Sigmoid colon (tissue), 7 donors: ENCODE results near the gene PRMT7. TPM values are rescaled to one million over a fixed set of nuclear protein-coding genes. Genes with fewer than 3 reads are reported as not detected.

Experiments used
- DNase-seq: peaks from one replicate; pipeline ENCODE4 v3.0.0-alpha.2; 2019
- H3K27ac ChIP-seq, 4 donors: fragments of 200-600 bp; sonication (generic); one replicate each; pipeline ENCODE4 v1.5.1; 2016 to 2019; ENCODE audit warnings: mild to moderate bottlenecking in 1 of 4
- H3K27me3 ChIP-seq, 3 donors: fragments of 200-600 bp; sonication (generic); one replicate each; pipeline ENCODE4 v1.5.1; 2019; ENCODE audit warnings: mild to moderate bottlenecking in 1 of 3
- H3K36me3 ChIP-seq, 4 donors: fragments of 200-600 bp; sonication (generic); one replicate each; pipeline ENCODE4 v1.5.1; 2016 to 2019
- H3K4me1 ChIP-seq, 4 donors: fragments of 200-600 bp; sonication (generic); one replicate each; pipeline ENCODE4 v1.5.1; 2017 to 2019
- H3K4me3 ChIP-seq, 4 donors: fragments of 200-600 bp; sonication (generic); one replicate each; pipeline ENCODE4 v1.5.1; 2017 to 2019; ENCODE audit warnings: mild to moderate bottlenecking in 2 of 4, moderate library complexity in 1 of 4
- H3K9me3 ChIP-seq, 4 donors: fragments of 200-600 bp in 3 of 4; sonication (generic) in 3 of 4; one replicate each; pipeline versions ENCODE4 v1.5.1 to v1.6.1; 2013 to 2019
- EP300 ChIP-seq, 4 donors: sonication (generic); formaldehyde crosslinking; IDR thresholded peaks; one replicate each; pipeline ENCODE4 v1.6.1; 2017; ENCODE audit warnings: antibody characterized with exemption in 4 of 4
- POLR2A ChIP-seq, 2 donors: fragments of 450-650 bp; IDR thresholded peaks; one replicate each; pipeline ENCODE4 v1.6.1; 2016; ENCODE audit warnings: antibody characterized with exemption in 2 of 2, mild to moderate bottlenecking in 2 of 2, moderate library complexity in 2 of 2
- POLR2AphosphoS5 ChIP-seq, 4 donors: sonication (generic); formaldehyde crosslinking; IDR thresholded peaks; one replicate each; pipeline ENCODE4 v1.6.1; 2017; ENCODE audit warnings: antibody characterized with exemption in 4 of 4
- WGBS, 2 donors: extraction: QIAGEN DNeasy Blood & Tissue Kit; methylation state at CpG; one replicate each; pipeline ENCODE4 v1.1.7; 2013; 5-methylcytosine and 5-hydroxymethylcytosine counted together
- intact Hi-C: fragments of 100-400 bp; cut with DNase I; formaldehyde crosslinking; loops from one replicate; pipeline ENCODE4 v1.15.1; 2023
- polyA plus RNA-seq, 3 donors: library from polyadenylated mRNA; stranded (reverse); fragments of 200-250 nt; gene quantifications; one replicate each; pipeline ENCODE4 v1.2.3, GENCODE V29; 2013
- total RNA-seq, 4 donors: library from RNA; depleted of rRNA; stranded (reverse); fragments of >200 nt; gene quantifications; one replicate each; pipeline ENCODE4 v1.1.0, GENCODE V29; 2016
- TF ChIP-seq, protein P1 (sequence below), 4 experiments: fragments of 450-650 bp in 3 of 4; fragments of 200-600 bp in 1 of 4; IDR thresholded peaks; one replicate each; pipeline ENCODE4 v1.5.1; 2016 to 2019; ENCODE audit warnings: antibody characterized with exemption in 4 of 4, mild to moderate bottlenecking in 3 of 4, moderate library complexity in 2 of 4
- donor health status: healthy with polysubstance abuse.
- donor health status: Bipolar disorder and iron deficiency.
- donor health status: healthy.

The PRMT7 gene
- total and polyA plus RNA-seq, 7 donors = 12.0 to 51.0 (median 40.7) TPM

DNA sequence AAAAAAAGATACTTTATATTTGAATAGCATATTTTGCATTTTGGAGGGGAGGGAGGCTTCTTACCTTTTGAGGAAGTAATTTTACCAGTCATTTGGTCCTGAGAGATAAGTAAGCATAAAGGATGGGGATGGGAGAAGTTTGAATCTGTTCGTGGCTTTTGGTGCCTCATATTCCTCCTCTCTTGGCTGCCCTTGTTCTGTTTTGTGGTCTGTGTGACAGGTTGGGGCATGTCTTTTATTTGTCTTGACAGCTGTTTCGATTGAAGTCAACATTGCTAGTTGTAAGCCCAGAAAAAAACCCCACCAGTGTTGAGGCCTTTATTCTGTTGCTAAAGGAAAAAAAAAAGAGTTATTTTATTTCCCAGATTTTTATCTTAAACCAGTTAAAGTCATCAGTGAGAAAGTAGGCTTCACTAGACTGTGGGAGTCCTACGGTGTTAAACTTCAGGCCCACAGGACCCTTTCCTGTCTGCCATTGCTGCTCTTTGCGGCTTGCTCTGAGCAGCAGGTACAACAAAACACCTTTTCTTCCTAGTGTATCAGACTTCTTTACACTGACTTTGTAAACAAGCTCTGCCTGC lies 35.1 kb upstream of the PRMT7 start:
- DNase-seq = no peak

DNA sequence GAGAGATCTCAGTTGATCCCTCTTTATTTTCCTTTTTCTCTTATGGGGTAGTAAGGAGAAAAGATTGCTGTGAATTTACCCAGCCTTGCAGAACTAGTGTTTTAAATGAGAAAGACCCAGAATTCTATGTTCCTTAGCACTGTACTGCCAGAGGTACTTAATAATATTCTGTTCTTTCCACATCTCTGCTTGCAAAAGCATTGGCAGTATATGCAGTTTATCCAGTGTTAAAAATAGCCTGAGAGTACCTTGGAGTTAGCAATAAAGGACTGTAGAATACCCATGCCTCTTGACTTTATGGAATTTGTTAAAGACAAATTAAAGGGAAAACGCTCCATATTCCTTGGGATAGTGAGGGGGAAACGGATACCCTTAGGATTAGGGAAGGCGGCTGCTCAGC lies 34.6 kb upstream of the PRMT7 start:
- Histone ChIP-seq H3K27ac (peak overlapping the region; percentile 69 to 73 (median 71)), H3K4me3 (no peak overlapping the region), H3K9me3 (no peaks in the 10 kb centered on the region), H3K36me3 (peaks cover 0 to 22% (median 7%) of the 10 kb centered on the region in 4 donors), H3K27me3 (no peaks in the 10 kb centered on the region), H3K4me1 (peaks cover 0 to 23% (median 20%) of the 10 kb centered on the region in 4 donors)
- intact Hi-C loops = no loop called here
- 88 to 89% methylated on average over 3 of the region's 3 CpGs for WGBS, 2 donors
- TF ChIP-seq POLR2AphosphoS5 (IDR thresholded peaks at IDR 0.05) (no peak), EP300 (IDR thresholded peaks at IDR 0.05) (no peak), POLR2A (IDR thresholded peaks at IDR 0.05) (no peak)
- TF ChIP-seq, protein P1, sequence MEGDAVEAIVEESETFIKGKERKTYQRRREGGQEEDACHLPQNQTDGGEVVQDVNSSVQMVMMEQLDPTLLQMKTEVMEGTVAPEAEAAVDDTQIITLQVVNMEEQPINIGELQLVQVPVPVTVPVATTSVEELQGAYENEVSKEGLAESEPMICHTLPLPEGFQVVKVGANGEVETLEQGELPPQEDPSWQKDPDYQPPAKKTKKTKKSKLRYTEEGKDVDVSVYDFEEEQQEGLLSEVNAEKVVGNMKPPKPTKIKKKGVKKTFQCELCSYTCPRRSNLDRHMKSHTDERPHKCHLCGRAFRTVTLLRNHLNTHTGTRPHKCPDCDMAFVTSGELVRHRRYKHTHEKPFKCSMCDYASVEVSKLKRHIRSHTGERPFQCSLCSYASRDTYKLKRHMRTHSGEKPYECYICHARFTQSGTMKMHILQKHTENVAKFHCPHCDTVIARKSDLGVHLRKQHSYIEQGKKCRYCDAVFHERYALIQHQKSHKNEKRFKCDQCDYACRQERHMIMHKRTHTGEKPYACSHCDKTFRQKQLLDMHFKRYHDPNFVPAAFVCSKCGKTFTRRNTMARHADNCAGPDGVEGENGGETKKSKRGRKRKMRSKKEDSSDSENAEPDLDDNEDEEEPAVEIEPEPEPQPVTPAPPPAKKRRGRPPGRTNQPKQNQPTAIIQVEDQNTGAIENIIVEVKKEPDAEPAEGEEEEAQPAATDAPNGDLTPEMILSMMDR (IDR thresholded peaks at IDR 0.05) = no peak
- DNase-seq = no peak

More for the DNA sequence above, 35.1 kb upstream of the PRMT7 start:
- H3K4me1 ChIP-seq = peaks cover 0 to 23% (median 20%) of the 10 kb centered on the region in 4 donors
- WGBS, 2 donors = 39 to 73% methylated on average over 4 of the region's 4 CpGs
- H3K36me3 ChIP-seq = peaks cover 0 to 21% (median 7%) of the 10 kb centered on the region in 4 donors
- H3K27ac ChIP-seq = peak overlapping the region; percentile 69 to 73 (median 71)
- no peak overlapping the region for H3K4me3 ChIP-seq
- no peak for TF ChIP-seq EP300 (IDR thresholded peaks at IDR 0.05)
- TF ChIP-seq POLR2AphosphoS5 (IDR thresholded peaks at IDR 0.05) = no peak
- TF ChIP-seq POLR2A (IDR thresholded peaks at IDR 0.05) = no peak
- TF ChIP-seq, protein P1 (IDR thresholded peaks at IDR 0.05) = no peak
- intact Hi-C loops = no loop called here
- no peaks in the 10 kb centered on the region for H3K9me3 ChIP-seq
- no peaks in the 10 kb centered on the region for H3K27me3 ChIP-seq

DNA sequence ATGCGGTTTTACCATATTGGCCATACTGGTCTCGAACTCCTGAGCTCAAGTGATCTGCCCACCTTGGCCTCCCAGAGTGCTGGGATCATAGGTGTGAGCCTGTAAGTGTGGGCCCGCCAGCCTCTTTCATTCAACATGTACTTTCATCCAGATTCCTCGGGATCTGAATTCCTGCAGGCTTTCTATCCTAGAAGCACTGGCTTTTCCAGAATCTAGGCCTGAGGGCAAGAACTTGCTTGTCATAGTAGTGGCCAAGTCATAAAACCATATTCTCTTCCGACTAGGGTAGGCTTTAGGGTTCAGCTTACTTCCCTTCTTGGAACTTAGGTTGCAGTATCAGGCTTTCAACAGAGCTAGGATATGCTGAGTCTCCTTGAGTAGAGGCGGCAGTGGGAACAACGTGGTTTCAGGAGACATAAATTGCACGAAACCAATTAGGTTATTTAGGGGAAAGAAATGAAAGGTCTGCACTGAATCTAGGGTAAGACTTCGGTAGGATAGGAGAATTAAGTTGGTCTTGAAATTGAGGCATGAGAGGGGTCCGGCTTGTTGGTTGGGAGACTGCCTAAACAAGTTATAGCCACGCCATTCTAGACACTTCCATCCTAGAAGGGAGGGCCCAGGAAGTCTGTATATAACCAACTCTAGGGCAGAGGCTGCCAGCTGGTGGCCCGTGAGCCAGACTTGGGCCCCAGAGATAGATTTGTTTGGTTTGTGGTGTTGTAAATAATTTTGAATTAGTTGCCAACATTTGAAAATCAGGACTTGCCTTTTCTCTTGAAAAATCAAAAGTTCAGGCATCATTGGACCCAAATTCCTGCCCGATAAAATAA lies 30.9 kb upstream of the PRMT7 start:
- Histone ChIP-seq H3K9me3 (no peaks in the 10 kb centered on the region), H3K4me1 (peaks cover 0 to 22% (median 19%) of the 10 kb centered on the region in 4 donors), H3K4me3 (no peak overlapping the region), H3K27me3 (no peaks in the 10 kb centered on the region), H3K27ac (no peak overlapping the region), H3K36me3 (peaks cover 0 to 11% (median 4%) of the 10 kb centered on the region in 4 donors)
- TF ChIP-seq, protein P1 (IDR thresholded peaks at IDR 0.05) = no peak
- TF ChIP-seq EP300 (IDR thresholded peaks at IDR 0.05) = no peak
- TF ChIP-seq POLR2A (IDR thresholded peaks at IDR 0.05) = no peak
- TF ChIP-seq POLR2AphosphoS5 (IDR thresholded peaks at IDR 0.05) = no peak
- 72 to 84% methylated on average over 13 of the region's 13 CpGs for WGBS, 2 donors
- no peak for DNase-seq
- intact Hi-C loops = no loop called here

DNA sequence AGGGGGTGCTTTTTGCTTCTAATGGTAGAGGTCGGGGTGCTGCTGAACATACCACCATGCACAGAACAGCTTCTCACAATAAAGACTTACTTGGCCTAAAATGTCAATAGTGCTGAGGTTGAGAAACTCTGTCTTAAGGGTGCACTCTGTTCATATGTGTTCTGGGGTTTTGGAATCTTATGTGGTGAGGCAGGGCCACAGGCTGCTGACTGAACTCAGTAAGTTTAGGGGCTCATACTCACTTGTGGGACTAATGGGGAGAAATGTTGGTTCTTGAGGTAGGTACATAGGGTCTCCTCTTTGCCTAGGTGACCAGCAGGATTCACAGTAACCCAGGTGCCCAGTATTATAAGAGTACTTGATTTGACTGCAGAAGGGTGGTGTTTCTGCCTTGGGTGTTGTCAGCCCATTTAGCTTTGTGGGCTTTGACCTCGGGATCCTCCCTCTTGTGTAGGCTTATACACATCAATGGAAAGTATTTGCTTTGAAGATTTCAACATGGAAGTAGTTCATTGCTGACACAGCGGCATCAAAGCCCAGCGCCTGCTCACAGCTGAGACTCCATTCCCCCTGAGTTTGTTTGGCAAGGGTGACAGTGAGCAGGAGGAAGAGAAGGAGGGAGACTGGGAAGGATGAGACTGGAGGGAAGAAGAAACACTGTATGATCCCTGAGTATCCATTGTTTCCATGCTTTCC lies 29.3 kb upstream of the PRMT7 start:
- Histone ChIP-seq H3K27me3 (no peaks in the 10 kb centered on the region), H3K4me1 (peaks cover 0 to 6% (median 6%) of the 10 kb centered on the region in 4 donors), H3K36me3 (peaks cover 0 to 9% (median 3%) of the 10 kb centered on the region in 4 donors), H3K4me3 (no peak overlapping the region), H3K9me3 (no peaks in the 10 kb centered on the region), H3K27ac (no peak overlapping the region)
- TF ChIP-seq, protein P1 (IDR thresholded peaks at IDR 0.05) = no peak
- TF ChIP-seq POLR2A (IDR thresholded peaks at IDR 0.05) (no peak), EP300 (IDR thresholded peaks at IDR 0.05) (no peak), POLR2AphosphoS5 (IDR thresholded peaks at IDR 0.05) (no peak)
- intact Hi-C loops = no loop called here
- DNase-seq = no peak
- 76 to 78% methylated on average over 4 of the region's 4 CpGs for WGBS, 2 donors
